Astrocyte (in vitro differentiated cells and primary cell): ENCODE data around the gene WSB2. TPM values are rescaled to one million over a fixed set of nuclear protein-coding genes. Genes with fewer than 3 reads are reported as not detected.

Experiments used
- DNase-seq: peaks from one replicate; pipeline ENCODE4 v3.0.0-alpha.2; 2010; ENCODE audit warnings: low read depth
- FAIRE-seq: peaks from 2 replicates; lab custom pipeline; 2011; peaks lifted over from hg19 to GRCh38; lab: Jason Lieb, UNC
- H2AFZ ChIP-seq: 2 replicates; pipeline ENCODE4 v1.6.0; 2012; ENCODE audit warnings: low read depth, low read length, inconsistent platforms
- H3K27ac ChIP-seq: 2 replicates; pipeline ENCODE4 v1.5.1; 2011; ENCODE audit warnings: low read depth, low read length, inconsistent platforms
- H3K27me3 ChIP-seq: 2 replicates; pipeline ENCODE4 v1.6.0; 2011; ENCODE audit warnings: low read length, inconsistent platforms; ENCODE audit not compliant: insufficient read depth
- H3K36me3 ChIP-seq: 2 replicates; pipeline ENCODE4 v1.5.1; 2011; ENCODE audit warnings: low read length, inconsistent platforms; ENCODE audit not compliant: insufficient read depth
- H3K4me1 ChIP-seq: 2 replicates; pipeline ENCODE4 v1.5.1; 2011; ENCODE audit warnings: low read length, inconsistent platforms; ENCODE audit not compliant: insufficient read depth
- H3K4me2 ChIP-seq: 2 replicates; pipeline ENCODE4 v1.6.0; 2012; ENCODE audit warnings: low read length, inconsistent platforms
- H3K4me3 ChIP-seq: 2 replicates; pipeline ENCODE4 v1.5.1; 2011; ENCODE audit warnings: low read depth, mild to moderate bottlenecking, low read length, inconsistent platforms; ENCODE audit not compliant: insufficient read depth
- H3K79me2 ChIP-seq: 2 replicates; pipeline ENCODE4 v1.6.0; 2012; ENCODE audit warnings: mild to moderate bottlenecking, low read length, inconsistent platforms; ENCODE audit not compliant: insufficient read depth
- H3K9ac ChIP-seq: 2 replicates; pipeline ENCODE4 v1.6.0; 2012; ENCODE audit warnings: mild to moderate bottlenecking, low read length, inconsistent platforms
- H3K9me3 ChIP-seq: 2 replicates; pipeline ENCODE4 v1.5.1; 2012; ENCODE audit warnings: low read depth, mild to moderate bottlenecking, low read length, inconsistent platforms; ENCODE audit not compliant: insufficient read depth
- H4K20me1 ChIP-seq: 2 replicates; pipeline ENCODE4 v1.6.0; 2012; ENCODE audit warnings: low read length, inconsistent platforms; ENCODE audit not compliant: insufficient read depth
- H3K27ac Mint-ChIP-seq: one replicate; pipeline ENCODE4 v1.8.0; 2021; ENCODE audit warnings: mild to moderate bottlenecking, mixed read lengths; ENCODE audit not compliant: unreplicated experiment
- H3K27me3 Mint-ChIP-seq: one replicate; pipeline ENCODE4 v1.8.0; 2021; ENCODE audit warnings: low read depth, mixed read lengths; ENCODE audit not compliant: unreplicated experiment
- H3K36me3 Mint-ChIP-seq: one replicate; pipeline ENCODE4 v1.8.0; 2021; ENCODE audit warnings: low read depth, mixed read lengths; ENCODE audit not compliant: unreplicated experiment
- H3K4me1 Mint-ChIP-seq: one replicate; pipeline ENCODE4 v1.8.0; 2021; ENCODE audit warnings: low read depth, mixed read lengths; ENCODE audit not compliant: unreplicated experiment
- H3K4me3 Mint-ChIP-seq: one replicate; pipeline ENCODE4 v1.8.0; 2021; ENCODE audit warnings: mild to moderate bottlenecking, moderate library complexity, mixed read lengths; ENCODE audit not compliant: unreplicated experiment
- H3K9me3 Mint-ChIP-seq: one replicate; pipeline ENCODE4 v1.8.0; 2021; ENCODE audit warnings: mild to moderate bottlenecking, mixed read lengths; ENCODE audit not compliant: unreplicated experiment
- CTCF ChIP-seq: IDR thresholded peaks from 2 replicates; pipeline ENCODE4 v1.5.1; 2011; ENCODE audit warnings: low read depth, mild to moderate bottlenecking, inconsistent platforms, low read length, moderate library complexity; ENCODE audit not compliant: insufficient read depth
- EZH2 ChIP-seq: IDR thresholded peaks from 2 replicates; pipeline ENCODE4 v1.6.1; 2012; ENCODE audit warnings: mild to moderate bottlenecking, low read length, inconsistent platforms; ENCODE audit not compliant: insufficient read depth
- total RNA-seq: library from RNA; stranded (reverse); gene quantifications from 2 replicates; pipeline ENCODE4 v1.2.1, GENCODE V29; 2021

WSB2 gene
- total RNA-seq, 1 donor from 2014 or later, result 113 TPM

DNA sequence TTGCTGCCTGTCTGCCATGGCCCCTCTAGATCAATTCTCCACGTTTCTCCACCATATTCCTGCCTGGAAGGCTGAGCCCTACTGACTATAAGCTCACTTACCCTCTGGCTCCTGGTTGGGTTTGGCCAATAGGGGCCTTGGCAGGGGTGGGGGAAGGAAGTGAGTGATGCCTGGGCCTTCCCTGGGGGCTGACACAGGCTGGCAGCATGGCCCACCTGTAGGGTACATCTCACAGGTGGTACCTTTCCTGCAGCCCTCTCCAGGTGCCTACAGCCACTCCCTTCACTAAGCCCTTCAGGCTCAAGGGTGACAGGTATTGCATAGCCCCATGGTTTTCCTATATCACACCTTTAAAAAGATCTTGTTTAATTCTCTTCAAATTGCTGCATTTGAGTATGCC, 40.9 kb downstream of the WSB2 start:
- H2AFZ ChIP-seq, result no peak overlapping the region

DNA sequence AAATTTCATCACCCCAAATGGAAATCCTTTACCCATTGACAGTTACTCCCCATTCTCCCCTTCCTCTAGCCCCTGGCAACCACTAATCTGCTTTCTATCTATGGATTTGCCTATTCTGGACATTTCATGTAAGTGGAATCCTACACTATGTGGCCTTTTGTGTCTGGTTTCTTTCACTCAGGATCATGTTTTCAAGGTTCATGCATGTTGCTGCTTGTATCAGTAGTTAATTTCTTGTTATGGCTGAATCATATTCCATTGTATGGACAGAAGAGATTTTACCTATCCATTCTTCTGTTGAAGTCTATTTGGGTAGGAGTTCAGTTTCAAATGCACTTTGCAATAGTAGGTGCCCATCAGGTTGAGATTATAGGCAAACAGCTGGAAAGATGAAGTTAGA, 43.1 kb downstream of the WSB2 start:
- Histone ChIP-seq H3K79me2 (peaks cover 21% of the 10 kb centered on the region), H3K4me1 (peaks cover 5% of the 10 kb centered on the region), H3K27me3 (no peaks in the 10 kb centered on the region), H2AFZ (no peak overlapping the region), H3K36me3 (peaks cover 18% of the 10 kb centered on the region), H3K9me3 (no peaks in the 10 kb centered on the region), H3K4me2 (peak overlapping the region; percentile 87), H4K20me1 (no peaks in the 10 kb centered on the region), H3K27ac (no peak overlapping the region), H3K9ac (peak overlapping the region; percentile 94), H3K4me3 (no peak overlapping the region)
- Mint-ChIP-seq H3K4me3 (peak overlapping the region; percentile 36), H3K4me1 (no peaks in the 10 kb centered on the region), H3K36me3 (no peaks in the 10 kb centered on the region), H3K27ac (no peak overlapping the region), H3K27me3 (no peaks in the 10 kb centered on the region), H3K9me3 (no peaks in the 10 kb centered on the region)
- TF ChIP-seq EZH2 (no peak), CTCF (no peak)
- no peak for FAIRE-seq
- DNase-seq, result no peak

More for the DNA sequence above, 40.9 kb downstream of the WSB2 start:
- DNase-seq, result no peak
- Histone ChIP-seq H3K4me1 (peaks cover 5% of the 10 kb centered on the region), H3K4me3 (no peak overlapping the region), H3K9ac (no peak overlapping the region), H3K9me3 (no peaks in the 10 kb centered on the region), H3K36me3 (peaks cover 18% of the 10 kb centered on the region), H4K20me1 (no peaks in the 10 kb centered on the region), H3K27me3 (no peaks in the 10 kb centered on the region), H3K79me2 (peaks cover 21% of the 10 kb centered on the region), H3K27ac (no peak overlapping the region), H3K4me2 (no peak overlapping the region)
- TF ChIP-seq EZH2 (no peak), CTCF (no peak)
- Mint-ChIP-seq H3K4me3 (no peak overlapping the region), H3K4me1 (no peaks in the 10 kb centered on the region), H3K9me3 (no peaks in the 10 kb centered on the region), H3K36me3 (peaks cover 2% of the 10 kb centered on the region), H3K27ac (no peak overlapping the region), H3K27me3 (no peaks in the 10 kb centered on the region)
- FAIRE-seq, result no peak

- no peak for TF ChIP-seq CTCF
- no peak for TF ChIP-seq EZH2
- FAIRE-seq, result no peak
- H2AFZ ChIP-seq, result peak within 1 kb of the TSS; percentile 96
- Mint-ChIP-seq H3K4me3 (peak within 1 kb of the TSS; percentile 90), H3K36me3 (no peaks in the 10 kb centered on the region), H3K27me3 (no peaks in the 10 kb centered on the region), H3K9me3 (no peaks in the 10 kb centered on the region), H3K4me1 (no peaks in the 10 kb centered on the region), H3K27ac (peak within 1 kb of the TSS; percentile 53)
- peaks cover 21% of the 10 kb centered on the region for H3K79me2 ChIP-seq
- peak within 1 kb of the TSS; percentile 87 for H3K4me2 ChIP-seq
- peaks cover 5% of the 10 kb centered on the region for H3K4me1 ChIP-seq
- peaks cover 18% of the 10 kb centered on the region for H3K36me3 ChIP-seq
- no peaks in the 10 kb centered on the region for H3K27me3 ChIP-seq
- peak within 1 kb of the TSS; percentile 83 for H3K4me3 ChIP-seq
- H3K27ac ChIP-seq, result peak within 1 kb of the TSS; percentile 81
- peak within 1 kb of the TSS; percentile 94 for H3K9ac ChIP-seq
- DNase-seq, result peak; percentile 84
- no peaks in the 10 kb centered on the region for H4K20me1 ChIP-seq
- H3K9me3 ChIP-seq, result no peaks in the 10 kb centered on the region
Measured at GRCh38 chr12:118016424-118017264, 44.3 kb downstream of the WSB2 start, which contains the start of gene RFC5. Gene RFC5 (plus strand): TSS chr12:118016703. CDS start chr12:118016828, 125 bp downstream.
